ENCODE measurements around the gene DDOST.

DNA sequence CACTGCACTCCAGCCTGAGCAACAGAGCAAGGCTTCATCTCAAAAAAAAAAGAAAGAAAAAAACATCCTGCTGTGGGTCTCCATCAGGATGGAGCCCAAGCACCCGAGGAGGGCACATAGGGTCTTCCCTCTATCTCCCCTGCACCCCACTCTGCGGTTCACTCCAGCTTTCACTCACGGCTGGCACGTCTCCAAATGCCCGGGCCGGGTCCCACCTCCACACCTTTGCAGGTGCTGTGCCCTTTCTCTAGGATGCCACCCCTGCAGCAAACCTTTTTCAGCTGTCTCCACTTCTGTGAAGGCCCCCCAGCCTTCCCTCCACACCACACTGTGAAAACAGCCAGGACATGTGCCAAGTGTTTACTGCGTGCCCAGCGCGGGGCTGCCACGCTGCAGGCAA, 22.4 kb upstream of the DDOST start:
- TF ChIP-seq, protein P1, sequence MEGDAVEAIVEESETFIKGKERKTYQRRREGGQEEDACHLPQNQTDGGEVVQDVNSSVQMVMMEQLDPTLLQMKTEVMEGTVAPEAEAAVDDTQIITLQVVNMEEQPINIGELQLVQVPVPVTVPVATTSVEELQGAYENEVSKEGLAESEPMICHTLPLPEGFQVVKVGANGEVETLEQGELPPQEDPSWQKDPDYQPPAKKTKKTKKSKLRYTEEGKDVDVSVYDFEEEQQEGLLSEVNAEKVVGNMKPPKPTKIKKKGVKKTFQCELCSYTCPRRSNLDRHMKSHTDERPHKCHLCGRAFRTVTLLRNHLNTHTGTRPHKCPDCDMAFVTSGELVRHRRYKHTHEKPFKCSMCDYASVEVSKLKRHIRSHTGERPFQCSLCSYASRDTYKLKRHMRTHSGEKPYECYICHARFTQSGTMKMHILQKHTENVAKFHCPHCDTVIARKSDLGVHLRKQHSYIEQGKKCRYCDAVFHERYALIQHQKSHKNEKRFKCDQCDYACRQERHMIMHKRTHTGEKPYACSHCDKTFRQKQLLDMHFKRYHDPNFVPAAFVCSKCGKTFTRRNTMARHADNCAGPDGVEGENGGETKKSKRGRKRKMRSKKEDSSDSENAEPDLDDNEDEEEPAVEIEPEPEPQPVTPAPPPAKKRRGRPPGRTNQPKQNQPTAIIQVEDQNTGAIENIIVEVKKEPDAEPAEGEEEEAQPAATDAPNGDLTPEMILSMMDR (IDR thresholded peaks at IDR 0.05): no peak
- TF ChIP-seq POLR2A (IDR thresholded peaks at IDR 0.05): no peak
- TF ChIP-seq EP300 (IDR thresholded peaks at IDR 0.05): no peak

Data from gastroesophageal sphincter (tissue), 3 donors.